ENCODE measurements around the gene PLEKHH2.

PLEKHH2 gene

GRCh38 chr2:43754180-43754579 lies 117.1 kb downstream of the PLEKHH2 start:
- in situ Hi-C loops (cut with MboI; ENCODE audit: low sequenced_read_pairs): no loop called here

- in situ Hi-C loops (cut with MboI; ENCODE audit: low sequenced_read_pairs): no loop called here
These were observed 121.7 kb downstream of the PLEKHH2 start for GRCh38 chr2:43758739-43759138.

DNA sequence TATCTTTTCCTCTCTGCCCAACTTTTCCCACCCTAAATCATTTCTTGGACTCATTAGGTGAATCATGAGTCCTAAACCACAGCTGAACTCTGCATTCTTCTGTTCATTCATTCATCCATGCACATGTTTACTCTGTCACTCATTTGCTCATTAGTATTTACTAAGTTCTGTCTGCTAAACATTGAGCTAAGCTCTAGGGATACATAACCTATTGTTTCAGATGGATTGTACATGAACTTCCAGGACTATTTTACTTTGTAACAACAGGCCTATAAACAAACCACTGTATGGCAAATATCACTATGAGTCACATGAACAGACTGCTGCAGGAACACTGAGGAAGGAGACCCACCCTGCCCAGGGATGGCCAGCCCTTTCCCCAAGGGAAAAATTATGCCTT lies 122.1 kb downstream of the PLEKHH2 start:
- in situ Hi-C loops (cut with MboI; ENCODE audit: low sequenced_read_pairs): no loop called here

GRCh38 chr2:43762286-43762685 lies 125.2 kb downstream of the PLEKHH2 start:
- in situ Hi-C loops (cut with MboI; ENCODE audit: low sequenced_read_pairs): no loop called here

- in situ Hi-C loops (cut with MboI; ENCODE audit: low sequenced_read_pairs): no loop called here
These were observed 126.0 kb downstream of the PLEKHH2 start for GRCh38 chr2:43763091-43763490.

GRCh38 chr2:43764086-43764705 lies 127.1 kb downstream of the PLEKHH2 start:
- in situ Hi-C loops (cut with MboI; ENCODE audit: low sequenced_read_pairs): no loop called here

DNA sequence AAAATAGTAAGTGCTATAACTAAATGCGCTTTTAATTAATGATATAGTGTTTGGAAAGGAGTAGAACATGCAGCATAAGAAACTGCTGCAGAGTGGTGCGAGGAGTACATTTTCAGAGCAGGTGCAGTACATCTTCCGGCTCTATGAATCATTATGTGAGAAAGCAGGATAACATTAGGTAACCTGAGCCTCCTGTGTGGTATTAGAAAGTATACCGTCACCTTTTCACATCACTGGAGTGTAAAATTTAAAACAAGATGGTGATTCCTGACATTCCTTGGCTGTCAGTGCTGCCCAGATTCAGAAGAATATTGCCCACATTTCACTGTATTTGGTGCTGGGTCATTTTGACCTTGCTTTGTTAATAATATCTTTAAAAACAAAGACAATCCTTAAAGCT lies 128.9 kb downstream of the PLEKHH2 start:
- in situ Hi-C loops (cut with MboI; ENCODE audit: low sequenced_read_pairs): no loop called here

GRCh38 chr2:43773876-43774613 lies 137.0 kb downstream of the PLEKHH2 start, which contains the start of gene DYNC2LI1:
DYNC2LI1 (plus strand) TSS chr2:43774039; CDS start chr2:43774139, 100 bp downstream.
- in situ Hi-C loops (cut with MboI; ENCODE audit: low sequenced_read_pairs): no loop called here

- in situ Hi-C loops (cut with MboI; ENCODE audit: low sequenced_read_pairs): no loop called here
These were observed 137.6 kb downstream of the PLEKHH2 start for GRCh38 chr2:43774617-43775016.

- in situ Hi-C loops (cut with MboI; ENCODE audit: low sequenced_read_pairs): no loop called here
These were observed 139.3 kb downstream of the PLEKHH2 start for GRCh38 chr2:43776324-43776723.

- in situ Hi-C loops (cut with MboI; ENCODE audit: low sequenced_read_pairs): no loop called here
These were observed 140.4 kb downstream of the PLEKHH2 start for GRCh38 chr2:43777306-43777926.

DNA sequence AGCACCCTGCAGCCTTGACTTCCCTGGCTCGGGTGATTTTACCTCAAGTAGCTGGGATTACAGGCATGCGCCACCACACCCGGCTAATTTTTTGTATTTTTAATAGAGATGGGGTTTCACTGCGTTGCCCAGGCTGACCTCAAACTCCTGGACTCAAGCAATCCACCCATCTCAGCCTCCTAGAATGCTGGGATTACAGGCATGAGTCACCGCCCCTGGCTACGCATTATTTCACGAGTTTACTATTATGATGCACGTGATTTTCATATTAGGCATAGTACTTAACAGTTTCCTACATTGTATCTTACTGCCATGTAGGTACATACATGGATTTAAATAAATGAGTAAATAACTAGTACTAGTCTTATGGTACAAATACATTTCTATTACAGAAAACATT lies 141.2 kb downstream of the PLEKHH2 start:
- in situ Hi-C loops (cut with MboI; ENCODE audit: low sequenced_read_pairs): no loop called here

DNA sequence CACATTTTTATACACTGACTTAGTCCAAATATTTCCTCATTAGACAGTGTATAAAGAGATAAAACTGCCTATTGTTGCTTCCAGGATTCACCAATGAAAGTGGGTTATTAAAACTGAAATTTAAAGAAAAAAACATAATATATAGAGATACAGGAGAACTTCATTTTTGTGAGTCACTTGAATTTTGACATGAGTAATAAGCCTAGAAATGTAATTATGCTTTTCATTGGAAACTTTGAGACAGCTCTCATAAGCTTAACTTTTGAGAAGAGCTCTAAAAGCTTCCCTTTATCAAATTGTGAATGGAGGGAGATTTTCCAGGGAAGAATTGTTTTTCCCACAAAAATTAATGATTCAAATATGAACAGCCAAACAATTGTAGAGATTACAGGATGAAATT lies 150.8 kb downstream of the PLEKHH2 start:
- in situ Hi-C loops (cut with MboI; ENCODE audit: low sequenced_read_pairs): no loop called here

DNA sequence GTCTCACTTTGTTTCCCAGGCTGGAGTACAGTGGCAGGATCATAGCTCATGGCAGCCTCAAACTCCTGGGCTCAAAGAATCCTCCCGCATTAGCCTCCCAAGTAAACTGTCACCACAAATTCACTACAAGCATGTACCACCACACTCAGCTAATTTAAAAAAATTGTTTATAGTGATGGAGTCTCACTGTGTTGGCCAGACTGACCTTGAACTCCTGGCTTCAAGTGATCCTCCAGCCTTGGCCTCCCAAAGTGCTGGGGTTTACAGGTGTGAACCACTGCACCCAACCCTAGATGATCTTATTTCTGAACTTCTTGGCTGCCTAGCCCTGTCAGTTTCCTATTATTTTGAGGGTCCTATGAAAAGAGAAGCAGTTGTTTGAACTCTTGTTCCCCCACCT lies 151.6 kb downstream of the PLEKHH2 start:
- in situ Hi-C loops (cut with MboI; ENCODE audit: low sequenced_read_pairs): no loop called here

- in situ Hi-C loops (cut with MboI; ENCODE audit: low sequenced_read_pairs): no loop called here
These were observed 153.1 kb downstream of the PLEKHH2 start for GRCh38 chr2:43790147-43790546.

GRCh38 chr2:43791035-43791765 lies 154.1 kb downstream of the PLEKHH2 start:
- in situ Hi-C loops (cut with MboI; ENCODE audit: low sequenced_read_pairs): no loop called here

- in situ Hi-C loops (cut with MboI; ENCODE audit: low sequenced_read_pairs): no loop called here
These were observed 155.6 kb downstream of the PLEKHH2 start for GRCh38 chr2:43792653-43793052.

GRCh38 chr2:43794956-43795355 lies 157.9 kb downstream of the PLEKHH2 start:
- in situ Hi-C loops (cut with MboI; ENCODE audit: low sequenced_read_pairs): no loop called here

DNA sequence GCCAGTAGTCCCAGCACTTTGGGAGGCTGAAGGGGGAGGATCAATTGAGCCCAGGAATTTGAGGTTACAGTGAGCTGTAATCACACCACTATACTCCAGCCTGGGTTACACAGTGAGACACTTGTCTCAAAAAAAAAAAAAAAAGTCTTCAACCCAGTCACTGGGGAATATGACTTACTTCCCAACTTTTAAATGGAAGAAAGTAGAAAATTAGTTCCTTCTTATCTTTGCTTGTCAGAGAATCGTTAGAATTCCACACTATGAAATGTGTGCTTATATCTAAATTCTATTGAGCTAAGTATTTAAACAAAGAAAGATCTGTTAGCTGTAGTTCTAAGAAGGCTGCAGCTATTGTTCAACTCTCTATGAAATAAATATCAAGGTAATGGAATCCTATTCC lies 159.1 kb downstream of the PLEKHH2 start:
- in situ Hi-C loops (cut with MboI; ENCODE audit: low sequenced_read_pairs): no loop called here

DNA sequence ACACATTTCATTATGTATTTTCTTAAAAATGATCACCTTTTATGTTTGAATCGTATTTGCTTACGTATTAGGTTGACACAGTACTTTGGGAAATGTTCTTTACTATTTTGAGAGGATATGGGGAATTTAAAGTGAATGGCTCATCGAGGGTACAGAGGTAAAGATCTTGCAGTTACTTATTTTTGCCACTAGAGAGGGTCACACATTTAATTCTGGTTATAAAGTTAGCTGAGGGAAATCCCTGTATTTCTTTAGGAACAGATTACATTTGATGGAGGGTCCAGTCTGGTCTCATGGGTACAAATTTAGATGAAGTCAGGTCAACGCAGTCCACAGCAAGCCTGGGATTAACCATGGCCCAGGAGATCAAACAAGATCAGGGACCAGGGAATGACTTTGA lies 161.2 kb downstream of the PLEKHH2 start:
- in situ Hi-C loops (cut with MboI; ENCODE audit: low sequenced_read_pairs): no loop called here

GRCh38 chr2:43800894-43801293 lies 163.8 kb downstream of the PLEKHH2 start:
- in situ Hi-C loops (cut with MboI; ENCODE audit: low sequenced_read_pairs): no loop called here
